Osteocyte (in vitro differentiated cells): ENCODE data around the gene C1orf159. TPM values are rescaled to one million over a fixed set of nuclear protein-coding genes. Genes with fewer than 3 reads are reported as not detected.

Source experiments
- DNase-seq: peaks from one replicate; pipeline ENCODE4 v3.0.0; 2021; ENCODE audit warnings: mixed read lengths; ENCODE audit not compliant: unreplicated experiment; ENCODE audit errors: extremely low spot score
- H3K27ac Mint-ChIP-seq: one replicate; pipeline ENCODE4 v1.8.0; 2021; ENCODE audit warnings: mild to moderate bottlenecking, mixed read lengths; ENCODE audit not compliant: unreplicated experiment
- H3K27me3 Mint-ChIP-seq: one replicate; pipeline ENCODE4 v1.8.0; 2021; ENCODE audit warnings: mixed read lengths; ENCODE audit not compliant: unreplicated experiment
- H3K36me3 Mint-ChIP-seq: one replicate; pipeline ENCODE4 v1.8.0; 2021; ENCODE audit warnings: mixed read lengths; ENCODE audit not compliant: unreplicated experiment
- H3K4me1 Mint-ChIP-seq: one replicate; pipeline ENCODE4 v1.8.0; 2021; ENCODE audit warnings: mixed read lengths; ENCODE audit not compliant: unreplicated experiment
- H3K4me3 Mint-ChIP-seq: one replicate; pipeline ENCODE4 v1.8.0; 2021; ENCODE audit warnings: mild to moderate bottlenecking, moderate library complexity, mixed read lengths; ENCODE audit not compliant: unreplicated experiment
- H3K9me3 Mint-ChIP-seq: one replicate; pipeline ENCODE4 v1.8.0; 2021; ENCODE audit warnings: mixed read lengths; ENCODE audit not compliant: unreplicated experiment
- total RNA-seq: library from RNA; stranded (reverse); gene quantifications from 2 replicates; pipeline ENCODE4 v1.2.1, GENCODE V29; 2021
- TF ChIP-seq, protein P1 (sequence below): fragments of 200-600 bp; sonication (generic); IDR thresholded peaks from 2 replicates; pipeline ENCODE4 v1.5.0; 2021; ENCODE audit warnings: antibody characterized with exemption, mild to moderate bottlenecking, moderate library complexity

Gene C1orf159
- total RNA-seq, 1 donor from 2014 or later: 16.9 TPM

- Mint-ChIP-seq H3K9me3 (no peaks in the 10 kb centered on the region), H3K4me1 (no peaks in the 10 kb centered on the region), H3K4me3 (no peak overlapping the region), H3K36me3 (no peaks in the 10 kb centered on the region), H3K27me3 (no peaks in the 10 kb centered on the region), H3K27ac (no peak overlapping the region)
- DNase-seq: peak; percentile 84
- TF ChIP-seq, protein P1, sequence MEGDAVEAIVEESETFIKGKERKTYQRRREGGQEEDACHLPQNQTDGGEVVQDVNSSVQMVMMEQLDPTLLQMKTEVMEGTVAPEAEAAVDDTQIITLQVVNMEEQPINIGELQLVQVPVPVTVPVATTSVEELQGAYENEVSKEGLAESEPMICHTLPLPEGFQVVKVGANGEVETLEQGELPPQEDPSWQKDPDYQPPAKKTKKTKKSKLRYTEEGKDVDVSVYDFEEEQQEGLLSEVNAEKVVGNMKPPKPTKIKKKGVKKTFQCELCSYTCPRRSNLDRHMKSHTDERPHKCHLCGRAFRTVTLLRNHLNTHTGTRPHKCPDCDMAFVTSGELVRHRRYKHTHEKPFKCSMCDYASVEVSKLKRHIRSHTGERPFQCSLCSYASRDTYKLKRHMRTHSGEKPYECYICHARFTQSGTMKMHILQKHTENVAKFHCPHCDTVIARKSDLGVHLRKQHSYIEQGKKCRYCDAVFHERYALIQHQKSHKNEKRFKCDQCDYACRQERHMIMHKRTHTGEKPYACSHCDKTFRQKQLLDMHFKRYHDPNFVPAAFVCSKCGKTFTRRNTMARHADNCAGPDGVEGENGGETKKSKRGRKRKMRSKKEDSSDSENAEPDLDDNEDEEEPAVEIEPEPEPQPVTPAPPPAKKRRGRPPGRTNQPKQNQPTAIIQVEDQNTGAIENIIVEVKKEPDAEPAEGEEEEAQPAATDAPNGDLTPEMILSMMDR: no peak
Observed at GRCh38 chr1:1088801-1089680, 26.8 kb downstream of the C1orf159 start.

GRCh38 chr1:1088029-1088800 is 27.7 kb downstream of the C1orf159 start:
- peaks cover 3% of the 10 kb centered on the region for H3K36me3 Mint-ChIP-seq
- no peaks in the 10 kb centered on the region for H3K9me3 Mint-ChIP-seq
- H3K4me3 Mint-ChIP-seq: no peak overlapping the region
- H3K27ac Mint-ChIP-seq: no peak overlapping the region
- H3K4me1 Mint-ChIP-seq: no peaks in the 10 kb centered on the region
- no peaks in the 10 kb centered on the region for H3K27me3 Mint-ChIP-seq
- TF ChIP-seq, protein P1: no peak
- DNase-seq: peak; percentile 75

DNA sequence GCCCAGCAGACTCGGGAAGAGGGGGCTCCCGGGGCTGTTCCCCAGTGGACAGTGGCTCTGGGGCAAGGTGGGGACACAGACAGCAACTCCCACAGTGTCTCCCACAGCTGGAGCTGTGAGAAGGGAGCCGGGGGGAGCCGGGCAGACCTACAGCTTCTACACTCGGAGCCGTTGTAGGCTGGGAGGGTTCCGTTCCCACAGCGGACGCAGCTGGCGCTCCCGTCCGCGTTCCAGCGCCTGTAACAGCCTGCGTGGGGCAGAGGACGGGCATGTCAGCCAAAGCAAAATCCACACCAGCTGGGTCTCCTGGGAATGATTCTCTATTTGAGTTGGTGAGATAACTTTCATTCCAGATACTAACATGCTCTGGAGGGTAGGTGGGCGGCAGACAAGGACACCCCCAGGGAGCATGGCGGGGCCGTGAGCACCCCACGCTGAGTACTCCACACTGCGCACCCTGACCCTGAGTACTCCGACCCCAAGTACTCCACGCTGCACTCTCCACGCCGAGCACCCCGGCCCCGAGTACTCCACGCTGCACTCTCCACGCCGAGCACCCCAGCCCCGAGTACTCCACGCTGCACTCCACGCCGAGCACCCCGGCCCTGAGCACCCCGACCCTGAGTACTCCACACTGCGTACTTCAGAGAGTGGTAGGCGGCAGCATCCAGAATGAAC is 28.4 kb downstream of the C1orf159 start:
- TF ChIP-seq, protein P1: no peak
- Mint-ChIP-seq H3K36me3 (peaks cover 3% of the 10 kb centered on the region), H3K27me3 (no peaks in the 10 kb centered on the region), H3K4me3 (no peak overlapping the region), H3K27ac (no peak overlapping the region), H3K4me1 (no peaks in the 10 kb centered on the region), H3K9me3 (no peaks in the 10 kb centered on the region)
- peak; percentile 73 for DNase-seq

- Mint-ChIP-seq H3K4me3 (no peak overlapping the region), H3K9me3 (no peaks in the 10 kb centered on the region), H3K4me1 (no peaks in the 10 kb centered on the region), H3K27ac (no peak overlapping the region), H3K36me3 (peaks cover 3% of the 10 kb centered on the region), H3K27me3 (no peaks in the 10 kb centered on the region)
- TF ChIP-seq, protein P1: no peak
- DNase-seq: peak; percentile 77
Observed at GRCh38 chr1:1086911-1087341, 29.0 kb downstream of the C1orf159 start.
